Mammary epithelial cell (primary cell): ENCODE data around the gene GAP43.

Source experiments
- EZH2 ChIP-seq: IDR thresholded peaks from 2 replicates; pipeline ENCODE4 v1.6.1; 2012; ENCODE audit warnings: low read length, inconsistent platforms, borderline replicate concordance
- TF ChIP-seq, protein P1 (sequence below), 2 donors: IDR thresholded peaks in 1 of 2; conservative IDR thresholded peaks in 1 of 2; 2 replicates each; pipeline ENCODE4 v1.5.1; 2011 to 2012; ENCODE audit warnings: inconsistent platforms in 2 of 2, low read length in 2 of 2, mild to moderate bottlenecking in 2 of 2, control low read depth in 1 of 2, low read depth in 1 of 2; ENCODE audit not compliant: insufficient read depth in 1 of 2; ENCODE audit errors: extremely low read depth in 1 of 2

DNA sequence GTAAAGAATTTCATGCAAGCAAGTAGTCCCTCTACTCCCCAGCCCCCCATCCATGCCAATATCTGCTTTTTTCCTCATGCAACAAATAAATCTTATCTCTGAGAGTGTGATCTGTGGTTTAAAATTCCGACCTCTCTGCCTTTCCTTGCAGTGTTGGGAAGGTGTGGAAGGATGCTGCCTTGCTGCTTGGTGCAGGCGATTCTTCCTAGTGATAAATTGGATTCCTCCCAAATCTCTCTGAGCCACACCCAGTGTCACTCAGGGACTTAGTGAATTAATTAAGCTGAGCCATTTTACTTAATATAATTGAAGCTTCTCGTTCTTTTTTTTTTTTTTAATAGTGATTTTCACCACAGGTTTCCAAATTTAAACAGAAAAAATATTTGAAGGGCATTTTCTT, 3.4 kb downstream of the GAP43 start:
- TF ChIP-seq, protein P1, sequence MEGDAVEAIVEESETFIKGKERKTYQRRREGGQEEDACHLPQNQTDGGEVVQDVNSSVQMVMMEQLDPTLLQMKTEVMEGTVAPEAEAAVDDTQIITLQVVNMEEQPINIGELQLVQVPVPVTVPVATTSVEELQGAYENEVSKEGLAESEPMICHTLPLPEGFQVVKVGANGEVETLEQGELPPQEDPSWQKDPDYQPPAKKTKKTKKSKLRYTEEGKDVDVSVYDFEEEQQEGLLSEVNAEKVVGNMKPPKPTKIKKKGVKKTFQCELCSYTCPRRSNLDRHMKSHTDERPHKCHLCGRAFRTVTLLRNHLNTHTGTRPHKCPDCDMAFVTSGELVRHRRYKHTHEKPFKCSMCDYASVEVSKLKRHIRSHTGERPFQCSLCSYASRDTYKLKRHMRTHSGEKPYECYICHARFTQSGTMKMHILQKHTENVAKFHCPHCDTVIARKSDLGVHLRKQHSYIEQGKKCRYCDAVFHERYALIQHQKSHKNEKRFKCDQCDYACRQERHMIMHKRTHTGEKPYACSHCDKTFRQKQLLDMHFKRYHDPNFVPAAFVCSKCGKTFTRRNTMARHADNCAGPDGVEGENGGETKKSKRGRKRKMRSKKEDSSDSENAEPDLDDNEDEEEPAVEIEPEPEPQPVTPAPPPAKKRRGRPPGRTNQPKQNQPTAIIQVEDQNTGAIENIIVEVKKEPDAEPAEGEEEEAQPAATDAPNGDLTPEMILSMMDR (conservative IDR thresholded peaks at IDR 0.05 in 1 of 2, IDR thresholded peaks at IDR 0.05 in 1 of 2; ENCODE audit: extremely low read depth in 1 of 2, insufficient read depth in 1 of 2, low read depth in 1 of 2, low read length in 2 of 2) = no peak
- no peak for TF ChIP-seq EZH2
